GM18508 (cell line): Measurements from ENCODE around the gene STAM.
A peak's percentile ranks its signal among the peaks of the same experiment; 100 is the strongest.
"Not testable (repeated sequence)": the region's sequence is repeated elsewhere in the genome, so short reads cannot be mapped to it uniquely, and the experiment has no call there.

ENCODE experiments used
- ATAC-seq: cut with Tn5 transposase; IDR thresholded peaks from one replicate; pipeline ENCODE4 v1.9.1; 2021; ENCODE audit warnings: moderate number of reproducible peaks; ENCODE audit not compliant: insufficient read depth, unreplicated experiment

The STAM gene

GRCh38 chr10:17643755-17644484 is at the start of gene STAM:
TSS of gene STAM (plus strand) at chr10:17644151. CDS start at chr10:17644340, 189 bp downstream.
- peak; percentile 65 for ATAC-seq

GRCh38 chr10:17597386-17597785 is 46.6 kb upstream of the STAM start:
- ATAC-seq: no peak

DNA sequence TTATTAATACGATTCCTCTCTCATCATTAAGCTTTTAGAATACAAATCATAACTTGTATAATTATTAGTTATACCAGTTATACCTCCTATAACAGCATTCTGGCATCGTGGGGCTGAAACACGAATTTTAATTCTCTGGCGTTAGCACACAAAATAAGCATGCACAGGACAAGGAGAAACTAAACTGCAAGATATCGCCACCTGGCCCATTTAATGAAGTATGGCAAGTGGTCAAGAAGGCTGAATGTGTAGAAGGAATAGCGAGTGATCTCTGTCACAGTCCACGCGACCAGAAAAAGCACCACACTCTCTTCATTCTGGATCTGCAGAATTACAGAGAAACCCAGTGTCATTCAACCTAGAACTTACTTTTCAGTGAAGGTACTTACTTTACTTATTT is 44.9 kb upstream of the STAM start:
- no peak for ATAC-seq

DNA sequence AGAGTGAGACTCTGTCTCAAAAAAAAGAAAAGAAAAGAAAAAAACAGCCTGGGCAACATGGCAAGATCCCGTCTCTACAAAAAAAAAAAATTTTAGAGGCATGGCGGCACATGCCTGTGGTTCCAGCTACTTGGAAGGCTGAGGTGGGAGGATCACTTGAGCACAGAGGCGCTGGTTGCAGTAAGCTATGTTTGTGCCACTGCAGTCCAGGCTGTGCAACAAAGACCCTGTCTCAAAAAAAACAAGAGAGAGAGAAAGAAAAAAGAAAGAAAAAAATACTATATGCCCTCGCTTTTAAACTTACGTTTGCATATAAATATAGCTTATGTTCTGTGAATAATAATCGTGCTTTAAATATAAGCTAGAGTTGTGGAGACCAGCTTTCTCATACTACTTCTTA is 38.0 kb upstream of the STAM start:
- ATAC-seq: no peak

DNA sequence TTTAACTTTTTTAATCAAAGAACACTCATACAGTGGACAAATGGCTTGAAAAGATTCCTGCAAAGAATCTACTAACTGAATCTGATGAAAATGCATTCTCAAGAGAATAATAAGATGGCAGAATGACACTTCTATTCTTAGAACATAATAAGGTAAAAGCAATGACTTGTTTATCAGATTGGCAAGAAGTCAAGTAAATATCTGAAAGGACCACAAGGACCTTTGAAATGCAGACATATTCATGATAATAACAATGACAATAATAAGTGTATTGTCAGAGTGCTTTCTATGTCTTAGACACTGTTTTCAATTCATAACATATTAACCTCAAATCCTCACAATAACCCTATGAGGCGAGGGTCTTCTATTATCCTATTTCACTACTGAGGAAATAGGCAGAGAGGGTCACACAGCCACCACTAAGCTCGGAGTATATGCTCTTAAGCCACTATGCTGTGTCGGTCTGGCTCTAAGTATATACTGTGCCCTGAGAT is 37.4 kb upstream of the STAM start:
- no peak for ATAC-seq

DNA sequence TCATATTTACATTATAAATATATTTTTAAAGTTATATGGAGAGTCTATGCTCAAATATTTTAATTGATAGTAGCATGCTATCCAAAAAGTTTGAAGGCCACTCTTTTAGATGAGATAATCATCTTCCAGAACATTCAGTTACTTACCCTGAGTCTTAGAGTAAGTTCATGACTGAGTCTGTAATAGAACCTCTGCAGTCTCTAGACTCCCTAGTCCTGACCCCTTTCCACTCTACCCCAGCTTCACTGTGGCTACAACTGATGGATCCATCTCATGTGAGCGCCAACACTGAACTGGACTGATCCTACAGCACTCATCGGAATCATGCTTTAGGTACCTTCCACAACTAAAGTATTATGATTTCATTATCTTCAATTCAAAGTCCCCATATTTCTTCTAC is 36.9 kb upstream of the STAM start:
- ATAC-seq: no peak

DNA sequence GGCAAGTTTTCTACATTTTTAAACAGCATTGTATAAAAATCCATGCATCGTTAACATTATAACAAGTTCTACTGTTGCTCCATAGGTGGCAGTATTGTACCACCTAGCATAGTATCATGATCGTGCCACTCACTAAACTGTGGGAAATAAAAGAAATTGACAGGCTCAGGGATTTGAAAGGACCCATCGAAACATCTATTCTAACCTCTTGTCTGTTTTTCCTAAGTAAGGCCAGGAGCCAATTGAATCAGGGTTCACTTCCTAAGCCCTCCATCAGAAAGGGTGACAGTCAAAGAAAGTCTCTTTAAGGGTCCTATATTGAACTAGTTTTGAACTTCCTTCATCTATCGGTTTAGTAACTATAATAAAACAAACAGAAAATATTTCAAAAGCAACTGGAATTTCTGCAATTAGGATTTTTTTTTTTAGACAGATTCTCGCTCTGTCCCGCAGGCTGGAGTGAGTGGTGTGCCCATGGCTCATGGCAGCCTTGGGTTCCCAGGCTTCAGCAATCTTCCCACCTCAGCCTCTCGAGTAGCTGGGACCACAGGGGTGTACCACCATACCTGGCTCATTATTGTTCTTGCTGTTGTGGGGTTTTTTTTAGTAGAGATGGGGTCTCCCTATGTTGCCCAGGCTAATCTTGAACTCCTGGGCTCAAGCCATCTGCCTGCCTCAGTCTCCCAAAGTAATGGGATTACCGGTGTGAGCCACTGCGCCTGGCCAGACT is 36.2 kb upstream of the STAM start:
- peak; percentile 55 for ATAC-seq

GRCh38 chr10:17609523-17610079 is 34.4 kb upstream of the STAM start:
- ATAC-seq: no peak

- ATAC-seq: peak; percentile 29
Measured at GRCh38 chr10:17616403-17617030, 27.4 kb upstream of the STAM start.

- peak; percentile 39 for ATAC-seq
Measured at GRCh38 chr10:17617031-17617911, 26.7 kb upstream of the STAM start, which contains the start of gene HACD1. TSS of gene HACD1 (minus strand) at chr10:17617374. CDS start at chr10:17617339, 35 bp downstream.

DNA sequence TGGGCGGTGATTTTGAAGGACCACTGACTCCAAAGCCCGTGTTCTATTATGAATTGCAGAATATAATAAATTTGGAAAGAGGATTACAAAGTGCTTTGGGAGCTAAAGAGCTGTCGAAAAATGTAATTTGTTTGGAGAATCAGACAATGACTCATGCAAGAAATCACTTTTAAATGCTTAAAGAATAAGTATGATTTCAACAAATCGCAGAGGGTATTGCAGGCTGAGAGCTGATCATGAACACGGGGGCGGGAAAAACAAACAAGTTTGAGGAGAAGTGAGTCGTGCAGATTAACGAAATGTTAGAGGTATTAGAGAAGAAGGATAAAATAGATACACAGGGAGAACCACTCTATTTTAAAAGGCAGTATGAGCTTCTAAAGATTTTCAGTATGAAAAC is 21.9 kb upstream of the STAM start:
- ATAC-seq: no peak

DNA sequence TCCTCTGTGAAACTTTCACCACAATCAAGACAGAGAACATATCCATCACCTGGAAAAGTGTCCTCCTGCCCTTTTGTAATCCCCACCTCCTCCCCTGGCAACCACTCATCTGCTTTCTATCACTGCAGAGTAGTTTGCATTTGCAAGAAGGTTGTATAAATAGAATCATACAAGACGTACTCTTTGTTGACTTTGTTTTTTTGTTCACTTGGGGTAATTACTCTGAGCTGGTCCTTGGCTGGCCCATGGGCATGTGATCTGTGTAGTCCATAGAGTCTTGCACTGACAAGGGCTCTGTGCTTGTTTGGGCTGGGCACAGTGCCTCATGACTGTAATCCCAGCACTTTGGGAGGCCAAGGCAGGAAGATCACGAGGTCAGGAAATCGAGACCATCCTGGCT is 19.0 kb upstream of the STAM start:
- no peak for ATAC-seq

DNA sequence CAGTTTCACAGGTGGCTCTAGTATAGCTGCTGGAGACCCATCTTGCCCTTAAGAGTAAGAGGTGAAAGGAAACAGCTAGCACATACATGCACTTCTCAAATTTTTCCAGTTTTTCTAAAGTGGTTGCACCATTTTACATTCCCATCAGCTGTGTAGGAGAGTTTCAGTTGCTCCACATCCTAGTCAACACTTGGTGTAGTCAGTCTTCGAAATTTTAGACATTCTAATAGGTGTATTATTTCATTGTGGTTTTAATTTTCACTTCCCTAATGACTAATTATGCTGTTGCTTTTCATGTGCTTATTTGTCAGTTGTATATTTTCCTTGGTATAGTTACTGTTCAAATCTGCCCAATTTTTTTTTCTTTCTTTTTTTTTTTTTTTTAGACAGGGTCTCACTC is 17.3 kb upstream of the STAM start:
- no peak for ATAC-seq

GRCh38 chr10:17632590-17632989 is 11.4 kb upstream of the STAM start:
- ATAC-seq: not testable (repeated sequence)

- no peak for ATAC-seq
Measured at GRCh38 chr10:17633353-17633752, 10.6 kb upstream of the STAM start.

DNA sequence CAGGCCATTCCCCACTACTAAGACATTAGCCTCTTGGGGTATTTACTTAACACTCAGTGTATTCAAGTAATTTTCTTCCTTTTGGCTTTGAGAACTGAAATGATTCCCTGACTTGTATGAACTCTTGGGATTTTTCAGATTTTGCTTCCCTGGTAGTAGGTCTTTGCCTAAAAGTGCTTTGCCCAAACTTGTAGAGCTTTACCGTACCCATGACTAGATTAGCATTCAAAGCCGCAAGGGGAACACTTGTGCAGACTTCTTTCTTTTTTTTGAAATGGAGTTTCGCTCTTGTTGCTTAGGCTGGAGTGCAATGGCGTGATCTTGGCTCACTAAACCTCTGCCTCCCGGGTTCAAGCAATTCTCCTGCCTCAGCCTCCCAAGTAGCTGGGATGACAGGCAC is 6.1 kb upstream of the STAM start:
- ATAC-seq: no peak

DNA sequence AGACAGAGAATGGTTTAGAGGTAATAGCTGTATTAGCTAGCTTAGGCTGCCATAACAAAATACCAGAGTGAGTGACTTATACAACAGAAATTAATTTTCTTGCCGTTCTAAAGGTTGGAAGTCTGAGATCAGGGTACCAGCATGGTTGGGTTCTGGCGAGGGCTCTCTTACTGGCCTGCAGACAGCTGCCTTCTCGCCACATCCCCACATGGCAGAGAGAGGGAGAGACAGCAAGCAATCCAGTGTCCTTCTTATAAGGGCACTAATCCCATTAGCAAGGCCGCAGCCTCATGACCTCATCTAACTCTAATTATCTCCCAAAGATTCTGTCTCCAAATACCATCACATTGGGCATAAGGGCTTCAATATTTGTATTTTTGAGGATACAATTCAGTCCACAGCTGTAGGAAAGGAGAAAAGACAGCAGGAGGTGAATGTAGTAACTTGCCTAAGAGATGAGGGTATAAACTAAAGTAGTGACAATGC is 3.6 kb upstream of the STAM start:
- no peak for ATAC-seq

DNA sequence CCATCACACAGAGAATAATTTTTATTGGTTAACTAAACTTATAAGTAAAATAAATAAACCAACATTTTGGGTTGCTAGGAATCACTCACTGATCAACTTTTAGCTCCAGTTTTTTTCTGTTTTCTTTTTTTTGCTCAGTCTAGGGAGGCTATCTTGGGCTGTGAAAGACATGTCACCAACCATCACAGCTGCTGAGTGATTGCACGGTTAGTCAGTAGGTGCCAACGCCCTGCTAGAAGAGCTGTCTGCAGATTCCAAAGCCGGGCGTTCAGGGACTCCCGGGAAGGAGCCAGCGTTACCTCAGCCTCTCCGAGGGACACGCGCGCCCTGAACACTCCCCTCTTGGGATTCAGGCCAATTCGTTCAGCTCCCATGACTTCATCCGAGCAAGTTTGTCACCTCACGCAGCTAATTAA is 604 bp upstream of the STAM start:
- peak; percentile 5 for ATAC-seq

GRCh38 chr10:17644485-17644943 is 563 bp downstream of the STAM start:
- ATAC-seq: peak; percentile 23
